HG02678 (cell line): ENCODE results near the gene CAPN6.

Experiments used
- ATAC-seq: cut with Tn5 transposase; IDR thresholded peaks from one replicate; pipeline ENCODE4 v1.9.1; 2021; ENCODE audit warnings: mild to moderate bottlenecking, moderate library complexity; ENCODE audit not compliant: unreplicated experiment

CAPN6 gene

GRCh38 chrX:111207851-111208250 lies 62.4 kb downstream of the CAPN6 start:
- ATAC-seq = no peak

- no peak for ATAC-seq
These were observed 70.0 kb downstream of the CAPN6 start for GRCh38 chrX:111200327-111200726.

- ATAC-seq = no peak
These were observed 70.8 kb downstream of the CAPN6 start for GRCh38 chrX:111199505-111199904.
